HepG2 (cell line): Measurements from ENCODE around the gene TMEM184C. TPM values are rescaled to one million over a fixed set of nuclear protein-coding genes. Genes with fewer than 3 reads are reported as not detected.

Experiments
- ATAC-seq: fragments of 200-7000 bp; cut with Tn5 transposase; 3 replicates; pipeline ENCODE4 v1.9.1; 2020; ENCODE audit warnings: mild to moderate bottlenecking, moderate library complexity
- BruUV-seq: library from RNA; stranded (reverse); fragments of 400-500 nt; replicated peaks from 2 replicates; lab custom pipeline; 2021; lab: Mats Ljungman, UMichigan
- CTCF ChIA-PET: fragments of 300-600 bp; formaldehyde crosslinking; extraction: SDS; loops from one replicate; lab custom pipeline; 2021; ENCODE audit warnings: low total read pairs, inconsistent platforms, low intra/inter-chr PET ratio; lab: Yijun Ruan, JAX
- POLR2A ChIA-PET: fragments of 350-600 bp; sonication (Branson Sonifier 250); formaldehyde crosslinking; loops from one replicate; lab custom pipeline; 2020; ENCODE audit warnings: antibody characterized with exemption, inconsistent platforms; lab: Yijun Ruan, JAX
- DNase-seq: peaks from one replicate; pipeline ENCODE4 v3.0.0-alpha.2; 2015; ENCODE audit warnings: low spot score
- FAIRE-seq: peaks from 3 replicates; lab custom pipeline; 2011; peaks lifted over from hg19 to GRCh38; lab: Jason Lieb, UNC
- H2AFZ ChIP-seq: one replicate; pipeline ENCODE4 v1.6.1; 2011; ENCODE audit warnings: low read length, inconsistent platforms
- H3K27ac ChIP-seq: fragments of 300-600 bp; 3 replicates; pipeline ENCODE4 v1.8.0; 2011; ENCODE audit warnings: mixed run types, mild to moderate bottlenecking, mixed read lengths, low read length, inconsistent platforms; ENCODE audit not compliant: insufficient read depth; ENCODE audit errors: extremely low read length
- H3K27me3 ChIP-seq, 2 experiments: fragments of 200-600 bp in 1 of 2; 2 replicates in 1 of 2; 3 replicates in 1 of 2; pipeline versions ENCODE4 v1.6.0 to v1.8.0; 2011; ENCODE audit warnings: low read length in 2 of 2, mild to moderate bottlenecking in 2 of 2, moderate library complexity in 2 of 2, inconsistent platforms in 1 of 2; ENCODE audit not compliant: insufficient read depth in 2 of 2, control insufficient read depth in 1 of 2
- H3K36me3 ChIP-seq, 2 experiments: fragments of 200-600 bp in 1 of 2; replicated peaks in 1 of 2; 2 replicates in 1 of 2; 3 replicates in 1 of 2; pipeline versions ENCODE4 v1.5.1 to v1.8.0; 2011; ENCODE audit warnings: low read length in 2 of 2, inconsistent platforms in 1 of 2; ENCODE audit not compliant: insufficient read depth in 2 of 2, control insufficient read depth in 1 of 2
- H3K4me1 ChIP-seq: 2 replicates; pipeline ENCODE4 v1.5.1; 2012; ENCODE audit warnings: low read length, inconsistent platforms; ENCODE audit not compliant: insufficient read depth
- H3K4me2 ChIP-seq: 2 replicates; pipeline ENCODE4 v1.6.0; 2011; ENCODE audit warnings: low read depth, low read length, inconsistent platforms
- H3K4me3 ChIP-seq, 3 experiments: fragments of 200-600 bp in 1 of 3; sonication (generic), shearing (Covaris generic) in 1 of 3; replicated peaks in 1 of 3; 2 replicates each; pipeline ENCODE4 v1.5.1; 2011 to 2016; ENCODE audit warnings: low read length in 3 of 3, inconsistent platforms in 2 of 3, low read depth in 2 of 3, mild to moderate bottlenecking in 2 of 3, control low read depth in 1 of 3, mixed read lengths in 1 of 3; ENCODE audit not compliant: insufficient read depth in 1 of 3
- H3K79me2 ChIP-seq: one replicate; pipeline ENCODE4 v1.6.1; 2011; ENCODE audit warnings: low read length, inconsistent platforms; ENCODE audit not compliant: insufficient read depth
- H3K9ac ChIP-seq: 2 replicates; pipeline ENCODE4 v1.6.0; 2011; ENCODE audit warnings: mild to moderate bottlenecking, low read depth, low read length, inconsistent platforms; ENCODE audit not compliant: insufficient read depth
- H3K9me3 ChIP-seq: 2 replicates; pipeline ENCODE4 v1.5.1; 2012; ENCODE audit warnings: mild to moderate bottlenecking, low read length
- H4K20me1 ChIP-seq: 2 replicates; pipeline ENCODE4 v1.6.0; 2011; ENCODE audit warnings: inconsistent platforms, mild to moderate bottlenecking, low read length, moderate library complexity; ENCODE audit not compliant: insufficient read depth
- STAG1 ChIP-seq: sonication (generic); formaldehyde crosslinking; IDR thresholded peaks from 2 replicates; pipeline ENCODE4 v1.4.0; 2020; ENCODE audit warnings: missing genetic modification reagents
- ZNF407 ChIP-seq: sonication (generic); formaldehyde crosslinking; IDR thresholded peaks from one replicate; pipeline ENCODE4 v1.5.1; 2020; ENCODE audit warnings: mild to moderate bottlenecking, missing genetic modification reagents; ENCODE audit errors: not compliant biosample characterization
- WGBS: methylation state at CpG from one replicate; pipeline ENCODE4 v1.1.6; 2017; ENCODE audit warnings: low lambda C conversion rate; 5-methylcytosine and 5-hydroxymethylcytosine counted together
- in situ Hi-C: cut with HindIII; loops from 2 replicates; pipeline ENCODE4 v1.10.0; 2017; ENCODE audit warnings: low pct_unique_long_range_greater_than_20kb; ENCODE audit not compliant: extremely low pct_ligation_motif_present
- intact Hi-C: fragments of 100-400 bp; cut with micrococcal nuclease; formaldehyde crosslinking; loops from one replicate; pipeline ENCODE4 v1.10.0; 2022; ENCODE audit not compliant: unreplicated experiment
- polyA plus RNA-seq, 8 experiments: library from polyadenylated mRNA; depleted of rRNA in 3 of 8; stranded (reverse) in 7 of 8; unstranded in 1 of 8; fragments of >200 nt; fragmentation: Illumina TruSeq in 4 of 8; extraction: Trizol in 4 of 8; gene quantifications; 2 replicates each; pipeline versions ENCODE4 v1.2.1 to v1.2.3, GENCODE V29; 2011 to 2016; ENCODE audit warnings: low read depth in 4 of 8, missing spikeins in 1 of 8, mixed read lengths in 1 of 8; ENCODE audit not compliant: insufficient read depth in 1 of 8
- total RNA-seq, 5 experiments: library from RNA; depleted of rRNA; stranded (reverse); fragments of >200 nt; fragmentation: Illumina TruSeq; extraction: Trizol; gene quantifications; 2 replicates each; pipeline ENCODE4 v1.2.3, GENCODE V29; 2016; ENCODE audit warnings: low read depth in 1 of 5

TMEM184C gene
- total and polyA plus RNA-seq, 2 of the 13 experiments (the other 11 are each of a cell fraction or from before 2014, with no cell fraction given): 13.9 to 26.1 TPM

GRCh38 chr4:147596377-147596776, 20.8 kb upstream of the TMEM184C start:
- TF ChIP-seq ZNF407 (CRISPR knock-in tag): no peak
- peak; percentile 23; the same call in 1 of the 2 replicates for TF ChIP-seq STAG1 (CRISPR knock-in tag)
- 0% methylated on average over 1 of the region's 1 CpG for WGBS
- Histone ChIP-seq H3K36me3 (no peaks in the 10 kb centered on the region), H3K79me2 (no peaks in the 10 kb centered on the region), H3K27ac (no peak overlapping the region), H3K9me3 (no peaks in the 10 kb centered on the region), H3K4me3 (no peak overlapping the region), H3K4me1 (no peaks in the 10 kb centered on the region), H3K27me3 (no peaks in the 10 kb centered on the region), H3K9ac (no peak overlapping the region), H2AFZ (no peak overlapping the region), H3K4me2 (no peak overlapping the region), H4K20me1 (no peaks in the 10 kb centered on the region)
- BruUV-seq: no TSS peak
- intact Hi-C loops: no loop called here
- CTCF ChIA-PET: interaction anchor here (2.5 kb wide), 1 partner anchor 270 kb away, joined by 7 read pairs; no protein-coding TSS in a partner anchor
- in situ Hi-C loops: loop anchor here (10.0 to 25.0 kb wide), 2 partner anchors 442 to 584 kb away; no protein-coding TSS in a partner anchor
- DNase-seq (no peak), FAIRE-seq (no peak), ATAC-seq (no peak)
- POLR2A ChIA-PET: no interaction called here
